GM19099 (cell line): Measurements from ENCODE around the gene MTHFSD.

Experiments
- POLR2A ChIP-seq: IDR thresholded peaks from 3 replicates; pipeline ENCODE4 v1.6.1; 2011; ENCODE audit warnings: low read depth; ENCODE audit not compliant: insufficient read length; ENCODE audit errors: extremely low read depth

MTHFSD gene

GRCh38 chr16:86566966-86567700 is 12.1 kb upstream of the MTHFSD start:
- no peak for TF ChIP-seq POLR2A

GRCh38 chr16:86566601-86566965 is 11.5 kb upstream of the MTHFSD start, which contains the start of gene FOXC2:
FOXC2 (plus strand) TSS chr16:86566829; CDS start chr16:86567336, 507 bp downstream.
- no peak for TF ChIP-seq POLR2A

DNA sequence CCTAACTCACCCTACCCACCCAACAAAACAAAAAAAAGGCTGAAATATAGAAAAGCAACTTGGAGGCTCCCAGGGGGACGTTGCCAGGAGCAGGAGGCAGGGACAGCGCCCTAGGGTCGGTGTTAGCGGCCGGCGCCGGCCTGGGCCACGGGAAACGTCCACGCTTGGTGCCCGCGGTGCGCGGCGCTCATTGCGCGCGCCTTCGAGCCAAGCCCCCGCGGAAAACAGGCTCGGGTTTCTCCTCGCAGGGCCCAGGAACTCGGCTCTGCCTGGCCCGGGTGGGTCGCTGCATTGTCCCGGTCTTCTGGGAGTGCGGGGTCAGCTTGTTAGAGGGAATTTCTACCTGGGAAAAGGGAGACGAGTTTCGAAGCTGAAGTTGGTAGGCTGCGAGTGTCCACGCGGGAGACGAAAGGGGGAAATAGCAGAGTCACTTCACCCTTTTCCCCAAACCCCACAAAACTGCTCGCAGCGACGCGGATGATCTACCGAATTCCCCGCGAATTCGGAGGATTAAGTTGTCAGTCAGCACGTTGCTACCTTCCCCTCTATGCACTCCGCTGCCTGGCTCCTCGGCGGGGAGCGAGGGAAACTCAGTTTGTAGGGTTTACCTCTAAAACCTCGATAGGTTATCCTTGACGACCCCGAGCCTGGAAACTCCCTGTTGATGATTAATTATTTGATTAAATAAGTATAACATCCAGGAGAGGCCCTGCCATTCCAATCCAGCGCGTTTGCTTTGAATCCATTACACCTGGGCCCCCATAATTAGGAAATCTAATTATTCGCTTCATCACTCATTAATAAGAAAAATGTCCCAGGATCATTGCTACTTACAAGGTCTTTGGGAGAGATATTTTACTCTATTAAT is 10.8 kb upstream of the MTHFSD start:
- TF ChIP-seq POLR2A = no peak

GRCh38 chr16:86565181-86565631 is 10.2 kb upstream of the MTHFSD start:
- TF ChIP-seq POLR2A = no peak

- TF ChIP-seq POLR2A = no peak
Measured at GRCh38 chr16:86563469-86564345, 8.7 kb upstream of the MTHFSD start.

DNA sequence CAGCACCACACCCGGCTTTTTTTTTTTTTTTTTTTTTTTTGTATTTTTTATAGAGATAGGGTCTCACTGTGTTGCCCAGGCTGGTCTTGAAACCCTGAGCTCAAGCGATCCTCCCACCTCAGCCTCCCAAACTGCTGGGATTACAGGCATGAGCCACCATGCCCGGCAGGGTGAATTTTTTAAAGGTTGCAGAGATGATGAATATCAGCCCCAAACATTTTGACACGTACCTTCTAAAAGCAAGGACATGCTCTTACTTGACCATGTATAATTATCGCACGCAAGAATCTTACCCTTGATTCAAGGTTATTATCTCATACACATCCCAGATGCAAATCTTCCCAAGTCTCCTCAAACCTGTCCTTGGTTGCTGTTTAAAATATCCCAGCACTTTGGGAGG is 7.3 kb upstream of the MTHFSD start:
- TF ChIP-seq POLR2A = no peak

GRCh38 chr16:86559802-86560305 is 4.8 kb upstream of the MTHFSD start:
- no peak for TF ChIP-seq POLR2A

- no peak for TF ChIP-seq POLR2A
Measured at GRCh38 chr16:86558355-86559193, 3.5 kb upstream of the MTHFSD start.

- no peak for TF ChIP-seq POLR2A
Measured at GRCh38 chr16:86557587-86557986, 2.6 kb upstream of the MTHFSD start.

DNA sequence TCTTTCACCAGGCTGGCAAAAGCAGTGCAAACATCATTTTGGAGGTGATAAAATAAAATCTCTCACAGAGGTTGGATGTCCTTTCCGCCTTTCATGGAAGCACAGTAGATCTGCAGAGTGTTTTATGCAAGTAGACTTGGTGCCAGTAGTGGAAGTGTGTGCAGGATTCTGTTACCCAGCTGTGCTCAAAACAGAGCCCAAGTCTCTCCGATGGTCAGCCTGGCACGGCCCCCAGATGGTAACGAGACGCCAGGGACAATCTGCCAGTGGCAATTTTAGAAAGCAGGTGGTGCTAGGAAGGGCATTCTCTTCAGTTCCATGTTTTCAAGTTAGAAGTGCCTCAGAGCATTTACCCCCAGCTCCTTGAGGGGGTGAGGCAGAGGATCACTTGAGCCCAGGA is 1.5 kb upstream of the MTHFSD start:
- TF ChIP-seq POLR2A = no peak

- no peak for TF ChIP-seq POLR2A
Measured at GRCh38 chr16:86555704-86556075, 655 bp upstream of the MTHFSD start.

- TF ChIP-seq POLR2A = no peak
Measured at GRCh38 chr16:86554599-86554916, 477 bp downstream of the MTHFSD start.

- no peak for TF ChIP-seq POLR2A
Measured at GRCh38 chr16:86553356-86553755, 1.7 kb downstream of the MTHFSD start.

DNA sequence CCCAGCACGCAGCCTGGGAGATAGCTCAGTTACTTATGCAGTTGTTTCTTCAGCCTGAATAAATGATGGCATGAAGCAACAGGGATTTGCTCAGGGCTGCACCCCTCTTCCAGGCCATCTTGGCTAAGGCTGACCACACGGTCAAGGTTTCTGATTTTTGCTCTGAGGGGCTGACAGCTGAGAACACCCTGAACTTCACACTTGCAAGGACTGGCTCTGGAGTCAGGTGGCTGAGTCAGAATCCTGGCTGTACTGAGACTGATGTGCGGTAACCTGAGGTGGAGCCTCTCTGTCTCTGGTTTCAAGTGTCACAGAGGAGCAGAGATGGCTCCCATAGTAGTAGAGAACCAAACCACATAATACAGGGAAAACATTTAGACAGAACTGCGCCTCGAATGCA is 4.8 kb downstream of the MTHFSD start:
- no peak for TF ChIP-seq POLR2A
